ENCODE measurements around the gene NELFA.

Gene NELFA

DNA sequence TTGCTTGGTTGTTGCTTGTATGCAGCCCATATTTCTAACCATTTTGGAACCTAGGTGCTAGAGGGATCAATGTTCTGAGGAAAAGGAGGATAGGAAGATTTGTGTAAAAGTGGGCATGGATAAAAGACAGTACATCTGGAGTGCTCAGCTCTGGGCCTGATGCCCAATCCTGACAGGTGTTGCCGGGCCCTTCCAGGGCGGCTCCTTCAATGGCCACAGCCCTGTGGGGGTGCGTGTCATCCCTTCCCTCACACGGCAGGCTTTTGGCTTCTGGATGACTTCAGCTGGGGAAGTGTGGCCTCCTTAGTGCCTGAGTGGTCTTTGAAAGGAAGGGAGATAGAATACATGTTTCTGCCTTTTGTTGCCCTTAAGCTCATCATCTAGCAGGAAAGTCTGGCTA is 47.2 kb downstream of the NELFA start:
- DNase-seq (ENCODE audit: low read depth) = no peak
- TF ChIP-seq CTCF (IDR thresholded peaks at IDR 0.05; ENCODE audit: low read depth, low read length, missing control alignments) = no peak

DNA sequence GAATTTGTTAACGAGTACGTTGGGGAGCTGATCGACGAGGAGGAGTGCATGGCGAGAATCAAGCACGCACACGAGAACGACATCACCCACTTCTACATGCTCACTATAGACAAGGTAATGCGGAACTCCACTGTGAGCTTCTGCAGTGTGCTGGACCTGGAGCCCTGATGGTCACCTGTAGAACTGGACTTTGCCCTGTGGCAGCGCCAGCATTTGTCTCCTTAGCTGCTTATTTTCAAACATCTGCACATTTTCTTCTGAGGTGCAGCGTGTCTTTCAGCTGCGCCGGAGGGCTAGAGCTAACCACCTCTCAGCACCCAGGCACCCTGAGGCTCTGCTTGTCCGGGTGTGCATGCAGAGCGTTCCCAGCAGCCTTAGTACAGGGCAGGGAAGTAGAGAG is 47.7 kb downstream of the NELFA start:
- DNase-seq (ENCODE audit: low read depth) = no peak
- TF ChIP-seq CTCF (IDR thresholded peaks at IDR 0.05; ENCODE audit: low read depth, low read length, missing control alignments) = no peak
- no peak overlapping the region for H3K4me3 ChIP-seq (ENCODE audit: low read depth, low read length)

More for the DNA sequence above, 47.2 kb downstream of the NELFA start:
- no peak overlapping the region for H3K4me3 ChIP-seq (ENCODE audit: low read depth, low read length)

DNA sequence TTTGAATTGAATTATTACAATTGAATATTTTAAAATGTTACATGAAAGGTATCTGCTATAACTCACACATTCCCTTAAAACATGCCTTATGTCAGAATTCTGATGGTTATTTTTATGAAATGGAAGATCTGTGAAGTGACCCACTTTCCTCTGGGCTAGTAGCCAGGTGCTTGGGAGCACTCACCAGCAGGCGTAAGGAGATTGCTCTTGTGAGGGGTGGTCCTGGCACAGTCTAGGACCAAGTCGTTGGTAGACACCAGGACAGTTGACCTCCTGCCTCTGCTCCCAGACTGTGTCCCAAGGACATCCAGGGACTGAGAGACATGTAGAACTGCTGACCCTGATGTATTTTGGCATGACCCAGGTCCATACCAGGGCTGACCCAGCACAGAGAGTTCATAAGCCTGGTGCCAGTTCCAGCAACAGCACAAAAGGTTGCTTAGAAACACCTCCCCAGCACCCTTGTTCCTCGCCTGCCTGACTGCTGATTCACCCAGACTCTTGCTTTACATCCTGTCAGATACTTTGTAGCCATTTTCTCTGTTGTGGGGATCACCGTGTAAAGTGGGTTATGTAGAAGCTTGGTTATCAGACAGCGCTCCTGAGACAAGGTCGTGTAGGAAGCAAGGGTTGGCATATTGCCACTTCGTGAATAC is 48.5 kb downstream of the NELFA start:
- TF ChIP-seq CTCF (IDR thresholded peaks at IDR 0.05; ENCODE audit: low read depth, low read length, missing control alignments) = no peak
- DNase-seq (ENCODE audit: low read depth) = no peak

GRCh38 chr4:1959104-1959384 is 49.7 kb downstream of the NELFA start:
- DNase-seq (ENCODE audit: low read depth) = no peak
- H3K4me3 ChIP-seq (ENCODE audit: low read depth, low read length) = no peak overlapping the region
- TF ChIP-seq CTCF (IDR thresholded peaks at IDR 0.05; ENCODE audit: low read depth, low read length, missing control alignments) = no peak

More for the DNA sequence above, 48.5 kb downstream of the NELFA start:
- H3K4me3 ChIP-seq (ENCODE audit: low read depth, low read length) = no peak overlapping the region

- DNase-seq (ENCODE audit: low read depth) = no peak
- no peak overlapping the region for H3K4me3 ChIP-seq (ENCODE audit: low read depth, low read length)
These were observed 50.3 kb downstream of the NELFA start for GRCh38 chr4:1958276-1959103.

GRCh38 chr4:1956631-1957030 is 52.1 kb downstream of the NELFA start:
- no peak overlapping the region for H3K4me3 ChIP-seq (ENCODE audit: low read depth, low read length)
- DNase-seq (ENCODE audit: low read depth) = no peak
- TF ChIP-seq CTCF (IDR thresholded peaks at IDR 0.05; ENCODE audit: low read depth, low read length, missing control alignments) = no peak

More at GRCh38 chr4:1958276-1959103, 50.3 kb downstream of the NELFA start:
- TF ChIP-seq CTCF (IDR thresholded peaks at IDR 0.05; ENCODE audit: low read depth, low read length, missing control alignments) = no peak

Data from GM12864 (cell line).